Gastrocnemius medialis (tissue), 4 donors: Measurements from ENCODE around the gene CDH23.

Experiments used
- POLR2A ChIP-seq, 2 donors: fragments of 450-650 bp; IDR thresholded peaks; one replicate each; pipeline ENCODE4 v1.6.1; 2017; ENCODE audit warnings: antibody characterized with exemption in 2 of 2, mild to moderate bottlenecking in 2 of 2, moderate library complexity in 2 of 2
- TF ChIP-seq, protein P1 (sequence below), 5 experiments: fragments of 450-650 bp in 3 of 5; fragments of 200-600 bp in 2 of 5; sonication (generic) in 2 of 5; IDR thresholded peaks in 4 of 5; conservative IDR thresholded peaks in 1 of 5; 1 replicate in 4 of 5; 2 replicates in 1 of 5; pipeline ENCODE4 v1.5.1; 2016 to 2019; ENCODE audit warnings: antibody characterized with exemption in 5 of 5, mild to moderate bottlenecking in 3 of 5, moderate library complexity in 3 of 5

DNA sequence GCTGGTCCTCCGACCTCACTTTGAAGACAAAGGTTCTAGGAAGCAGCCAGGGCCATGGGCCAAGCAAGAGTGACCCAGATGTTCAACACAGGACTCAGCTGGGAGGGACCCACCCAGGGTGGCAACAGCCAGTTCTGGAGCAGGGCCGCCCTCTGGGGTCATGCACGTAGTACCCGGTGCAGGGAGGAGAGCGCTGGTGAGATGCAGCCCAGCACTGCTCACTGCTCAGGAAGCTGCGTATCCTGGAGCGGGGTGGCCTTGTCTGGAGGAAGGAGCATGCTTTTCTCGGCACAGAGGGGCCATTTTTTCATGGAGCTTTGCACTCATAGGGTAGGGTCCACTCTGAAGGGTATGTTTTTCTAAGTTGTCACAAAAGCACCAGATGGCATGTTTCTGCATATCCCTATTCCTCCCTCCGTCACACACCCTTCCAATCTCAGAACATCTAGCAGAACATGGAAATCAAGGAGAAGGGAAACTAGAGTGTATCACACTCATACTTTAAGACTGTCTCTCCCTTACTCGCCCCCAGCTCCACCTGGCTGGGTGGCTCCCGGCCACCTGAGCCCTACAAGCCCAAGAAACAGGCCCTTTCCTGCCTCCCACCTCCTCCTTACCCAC lies 132.6 kb downstream of the CDH23 start:
- TF ChIP-seq, protein P1, sequence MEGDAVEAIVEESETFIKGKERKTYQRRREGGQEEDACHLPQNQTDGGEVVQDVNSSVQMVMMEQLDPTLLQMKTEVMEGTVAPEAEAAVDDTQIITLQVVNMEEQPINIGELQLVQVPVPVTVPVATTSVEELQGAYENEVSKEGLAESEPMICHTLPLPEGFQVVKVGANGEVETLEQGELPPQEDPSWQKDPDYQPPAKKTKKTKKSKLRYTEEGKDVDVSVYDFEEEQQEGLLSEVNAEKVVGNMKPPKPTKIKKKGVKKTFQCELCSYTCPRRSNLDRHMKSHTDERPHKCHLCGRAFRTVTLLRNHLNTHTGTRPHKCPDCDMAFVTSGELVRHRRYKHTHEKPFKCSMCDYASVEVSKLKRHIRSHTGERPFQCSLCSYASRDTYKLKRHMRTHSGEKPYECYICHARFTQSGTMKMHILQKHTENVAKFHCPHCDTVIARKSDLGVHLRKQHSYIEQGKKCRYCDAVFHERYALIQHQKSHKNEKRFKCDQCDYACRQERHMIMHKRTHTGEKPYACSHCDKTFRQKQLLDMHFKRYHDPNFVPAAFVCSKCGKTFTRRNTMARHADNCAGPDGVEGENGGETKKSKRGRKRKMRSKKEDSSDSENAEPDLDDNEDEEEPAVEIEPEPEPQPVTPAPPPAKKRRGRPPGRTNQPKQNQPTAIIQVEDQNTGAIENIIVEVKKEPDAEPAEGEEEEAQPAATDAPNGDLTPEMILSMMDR (IDR thresholded peaks at IDR 0.05 in 4 of 5, conservative IDR thresholded peaks at IDR 0.05 in 1 of 5) = no peak
- no peak for TF ChIP-seq POLR2A (IDR thresholded peaks at IDR 0.05)
